SK-N-SH (cell line): ENCODE data around the gene C17orf50. TPM values are rescaled to one million over a fixed set of nuclear protein-coding genes. Genes with fewer than 3 reads are reported as not detected.

Experiments used
- CTCF ChIA-PET: fragments of 300-600, 350-600 bp; formaldehyde crosslinking; extraction: SDS; loops from one replicate; lab custom pipeline; 2021; lab: Yijun Ruan, JAX
- POLR2A ChIA-PET: fragments of 350-600 bp; sonication (Branson Sonifier 250); formaldehyde crosslinking; extraction: SDS; loops from one replicate; lab custom pipeline; 2020; ENCODE audit warnings: antibody characterized with exemption, inconsistent platforms; lab: Yijun Ruan, JAX
- DNase-seq: peaks from one replicate; pipeline ENCODE4 v3.0.0; 2012
- H2AFZ ChIP-seq: fragments of 200-600 bp; sonication (generic); 2 replicates; pipeline ENCODE4 v1.8.1; 2016; ENCODE audit warnings: antibody characterized with exemption, mild to moderate bottlenecking, low read depth
- H3F3A ChIP-seq: fragments of 200-600 bp; sonication (generic); replicated peaks from 2 replicates; pipeline ENCODE3; 2016; ENCODE audit warnings: antibody characterized with exemption, mild to moderate bottlenecking; ENCODE audit not compliant: insufficient read depth
- H3K27ac ChIP-seq, 2 experiments: fragments of 200-500 bp in 1 of 2; fragments of 200-600 bp in 1 of 2; sonication (Bioruptor generic) in 1 of 2; sonication (generic), shearing (Covaris generic) in 1 of 2; 2 replicates each; pipeline versions ENCODE4 v1.5.1 to v1.6.1; 2014 to 2016; ENCODE audit warnings: low read depth in 2 of 2, inconsistent platforms in 1 of 2, low read length in 1 of 2, mild to moderate bottlenecking in 1 of 2, mixed read lengths in 1 of 2
- H3K27me3 ChIP-seq: fragments of 200-600 bp; sonication (generic), shearing (Covaris generic); 2 replicates; pipeline ENCODE4 v1.6.1; 2016; ENCODE audit warnings: mixed run types; ENCODE audit not compliant: insufficient read depth
- H3K36me3 ChIP-seq, 2 experiments: fragments of 200-500 bp in 1 of 2; fragments of 200-600 bp in 1 of 2; sonication (Bioruptor generic) in 1 of 2; sonication (generic) in 1 of 2; replicated peaks in 1 of 2; 2 replicates each; pipeline versions ENCODE3 to v1.5.1; 2014 to 2016; ENCODE audit warnings: low read length in 1 of 2, mild to moderate bottlenecking in 1 of 2; ENCODE audit not compliant: insufficient read depth in 2 of 2, control insufficient read depth in 1 of 2
- H3K4me1 ChIP-seq, 2 experiments: fragments of 200-500 bp in 1 of 2; fragments of 200-600 bp in 1 of 2; sonication (Bioruptor generic) in 1 of 2; sonication (generic), shearing (Covaris generic) in 1 of 2; 2 replicates each; pipeline versions ENCODE4 v1.5.1 to v1.6.1; 2014 to 2016; ENCODE audit warnings: low read depth in 1 of 2, low read length in 1 of 2, mixed run types in 1 of 2; ENCODE audit not compliant: insufficient read depth in 2 of 2, control insufficient read depth in 1 of 2
- H3K4me2 ChIP-seq: fragments of 200-600 bp; sonication (generic), shearing (Covaris generic); 2 replicates; pipeline ENCODE4 v1.6.1; 2017; ENCODE audit warnings: mixed run types
- H3K4me3 ChIP-seq, 2 experiments: fragments of 200-500 bp in 1 of 2; fragments of 200-600 bp in 1 of 2; sonication (Bioruptor generic) in 1 of 2; sonication (generic), shearing (Covaris generic) in 1 of 2; 2 replicates each; pipeline versions ENCODE4 v1.5.1 to v1.8.1; 2014 to 2016; ENCODE audit warnings: low read depth in 2 of 2, inconsistent platforms in 1 of 2, low read length in 1 of 2, mild to moderate bottlenecking in 1 of 2, mixed read lengths in 1 of 2, moderate library complexity in 1 of 2
- H3K79me2 ChIP-seq: fragments of 200-600 bp; sonication (generic); 2 replicates; pipeline ENCODE4 v1.8.1; 2017; ENCODE audit warnings: mild to moderate bottlenecking; ENCODE audit not compliant: insufficient read depth
- H3K9ac ChIP-seq: fragments of 200-600 bp; sonication (generic); 2 replicates; pipeline ENCODE4 v1.6.1; 2017; ENCODE audit warnings: mixed run types
- H3K9me2 ChIP-seq: fragments of 200-600 bp; sonication (generic); 2 replicates; pipeline ENCODE4 v1.6.1; 2017; ENCODE audit warnings: mixed run types
- H3K9me3 ChIP-seq: fragments of 200-600 bp; sonication (generic); 2 replicates; pipeline ENCODE4 v1.6.1; 2017; ENCODE audit warnings: mixed run types, mild to moderate bottlenecking, moderate library complexity
- H4K20me1 ChIP-seq: fragments of 200-600 bp; sonication (generic); 2 replicates; pipeline ENCODE4 v1.6.1; 2017; ENCODE audit warnings: mild to moderate bottlenecking, mixed run types; ENCODE audit not compliant: insufficient read depth
- CHD2 ChIP-seq: fragments of 150-350 bp; IDR thresholded peaks from 2 replicates; pipeline ENCODE4 v1.6.1; 2018; ENCODE audit warnings: low read length; ENCODE audit not compliant: partially characterized antibody
- CTCF ChIP-seq: fragments of 200-600 bp; sonication (generic); IDR thresholded peaks from 2 replicates; pipeline ENCODE4 v1.6.1; 2017; ENCODE audit warnings: antibody characterized with exemption, mild to moderate bottlenecking, moderate library complexity
- FOXM1 ChIP-seq: IDR thresholded peaks from 2 replicates; pipeline ENCODE4 v1.4.0; 2012; ENCODE audit warnings: low read depth, mild to moderate bottlenecking
- GATA2 ChIP-seq: sonication (generic); formaldehyde crosslinking; IDR thresholded peaks from 2 replicates; pipeline ENCODE4 v1.5.0; 2020; ENCODE audit warnings: mild to moderate bottlenecking, missing genetic modification reagents
- MXI1 ChIP-seq: IDR thresholded peaks from 2 replicates; pipeline ENCODE4 v1.6.1; 2012; ENCODE audit warnings: mild to moderate bottlenecking, low read depth, low read length, improper control_type of control experiment
- NFIC ChIP-seq: IDR thresholded peaks from 2 replicates; pipeline ENCODE4 v1.4.0; 2012; ENCODE audit warnings: borderline replicate concordance
- POLR2AphosphoS5 ChIP-seq: IDR thresholded peaks from 2 replicates; pipeline ENCODE4 v1.6.1; 2012; ENCODE audit warnings: low read depth, low read length
- RAD21 ChIP-seq: IDR thresholded peaks from 2 replicates; pipeline ENCODE4 v1.6.1; 2012; ENCODE audit warnings: mild to moderate bottlenecking, low read length
- RCOR1 ChIP-seq: fragments of 150-350 bp; IDR thresholded peaks from 2 replicates; pipeline ENCODE4 v1.6.1; 2017; ENCODE audit warnings: antibody characterized with exemption, low read length
- REST ChIP-seq: IDR thresholded peaks from 2 replicates; pipeline ENCODE4 v1.6.1; 2012; ENCODE audit warnings: mild to moderate bottlenecking, low read depth, low read length, moderate library complexity
- RFX5 ChIP-seq: IDR thresholded peaks from 2 replicates; pipeline ENCODE4 v1.6.1; 2012; ENCODE audit warnings: mild to moderate bottlenecking, improper control_type of control experiment, low read length
- TAF1 ChIP-seq: IDR thresholded peaks from 2 replicates; pipeline ENCODE4 v1.6.1; 2012; ENCODE audit warnings: low read depth, mild to moderate bottlenecking, low read length, moderate library complexity, borderline replicate concordance
- TEAD4 ChIP-seq: IDR thresholded peaks from 2 replicates; pipeline ENCODE4 v1.4.0; 2012; ENCODE audit warnings: mild to moderate bottlenecking, borderline replicate concordance; ENCODE audit not compliant: insufficient read depth
- YY1 ChIP-seq: IDR thresholded peaks from 2 replicates; pipeline ENCODE4 v1.4.0; 2012; ENCODE audit warnings: low read depth, mild to moderate bottlenecking
- WGBS: methylation state at CpG from one replicate; pipeline ENCODE4 v1.1.6; 2017; ENCODE audit warnings: low lambda C conversion rate; 5-methylcytosine and 5-hydroxymethylcytosine counted together
- polyA plus RNA-seq, 3 experiments: library from polyadenylated mRNA; depleted of rRNA; stranded (reverse); fragments of >200 nt; gene quantifications; 2 replicates each; pipeline ENCODE4 v1.2.3, GENCODE V29; 2012

Gene C17orf50
- polyA plus RNA-seq, 1 of the 3 experiments (the other 2 are of a cell fraction), result 0.05 TPM

GRCh38 chr17:35745749-35746320, 14.9 kb upstream of the C17orf50 start:
- Histone ChIP-seq H3K4me1 (peaks cover 0 to 11% of the 10 kb centered on the region in 2 experiments; a peak in 1 of 4 replicates), H3K9ac (no peak overlapping the region), H2AFZ (no peak overlapping the region), H3F3A (no peaks in the 10 kb centered on the region), H3K27me3 (peaks cover 11% of the 10 kb centered on the region), H4K20me1 (no peaks in the 10 kb centered on the region), H3K9me2 (no peaks in the 10 kb centered on the region), H3K4me2 (no peak overlapping the region), H3K27ac (no peak overlapping the region), H3K9me3 (no peaks in the 10 kb centered on the region), H3K4me3 (no peak overlapping the region), H3K36me3 (no peaks in the 10 kb centered on the region), H3K79me2 (no peaks in the 10 kb centered on the region)
- TF ChIP-seq RFX5, result no peak
- TF ChIP-seq RAD21, result no peak
- no peak for TF ChIP-seq FOXM1
- no peak for TF ChIP-seq NFIC
- TF ChIP-seq CHD2, result no peak
- no peak for TF ChIP-seq RCOR1
- TF ChIP-seq MXI1, result no peak
- TF ChIP-seq CTCF, result no peak
- TF ChIP-seq TEAD4, result no peak
- no peak for TF ChIP-seq GATA2 (CRISPR knock-in tag)
- no peak for TF ChIP-seq POLR2AphosphoS5
- TF ChIP-seq REST, result no peak
- no peak for TF ChIP-seq YY1
- TF ChIP-seq TAF1, result no peak
- CTCF ChIA-PET, result interaction anchor here (0.6 to 9.3 kb wide), 13 partner anchors 19 to 433 kb away, joined by 3 to 275 read pairs (median 11); no protein-coding TSS in a partner anchor
- 24% methylated on average over 4 of the region's 15 CpGs for WGBS
- DNase-seq, result no peak
- POLR2A ChIA-PET, result no interaction called here
